A673 (cell line): ENCODE results near the gene NPAS1.

Experiments
- CTCF ChIP-seq: fragments of 300-800, 200-600 bp; sonication (generic); conservative IDR thresholded peaks from 2 replicates; pipeline ENCODE4 v1.5.1; 2017; ENCODE audit warnings: low read depth, mild to moderate bottlenecking, antibody characterized with exemption, low read length, moderate library complexity, mixed read lengths
- EZH2 ChIP-seq: fragments of 200-600 bp; sonication (generic); IDR thresholded peaks from 2 replicates; pipeline ENCODE4 v1.6.1; 2017; ENCODE audit warnings: borderline replicate concordance, low read depth, mild to moderate bottlenecking, mixed read lengths, antibody characterized with exemption, low read length; ENCODE audit not compliant: poor library complexity, severe bottlenecking

- no peak for TF ChIP-seq EZH2
- no peak for TF ChIP-seq CTCF
These were observed 51.1 kb downstream of the NPAS1 start for GRCh38 chr19:47070756-47071155.
